ENCODE measurements around the gene B4GALT4. TPM values are rescaled to one million over a fixed set of nuclear protein-coding genes. Genes with fewer than 3 reads are reported as not detected.

The B4GALT4 gene
- polyA plus RNA-seq, 1 of the 3 experiments (the other 2 are of a cell fraction), result 15.7 TPM

DNA sequence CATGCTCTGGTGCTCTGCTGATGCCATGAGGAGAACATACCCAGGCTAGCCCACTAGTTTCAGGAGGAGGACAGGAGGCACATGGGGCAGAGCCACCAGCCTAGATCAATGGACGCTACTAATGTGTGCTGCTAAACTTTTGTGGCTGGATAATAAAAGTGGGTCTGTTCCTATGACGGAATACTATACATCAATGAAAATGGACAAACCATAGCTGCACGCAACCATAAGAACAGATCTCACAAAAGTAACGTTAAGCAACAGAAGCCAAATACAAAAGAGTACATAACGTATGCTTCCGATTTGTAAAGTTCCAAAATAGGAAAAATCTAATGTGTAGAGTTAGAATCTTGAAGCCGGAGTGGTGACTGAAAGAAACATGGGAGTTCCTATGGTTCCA is 11.5 kb downstream of the B4GALT4 start:
- Histone ChIP-seq H3K4me1 (ENCODE audit: control insufficient read depth in 1 of 2, insufficient read depth in 2 of 2, low read depth in 1 of 2, low read length in 1 of 2) (peaks cover 0 to 2% of the 10 kb centered on the region in 2 experiments; a peak in 1 of 4 replicates), H3K9me3 (no peaks in the 10 kb centered on the region), H3K27ac (ENCODE audit: low read depth in 2 of 2, low read length in 1 of 2) (no peak overlapping the region), H3K4me3 (ENCODE audit: low read depth in 2 of 2, low read length in 1 of 2) (no peak overlapping the region), H3K79me2 (ENCODE audit: insufficient read depth) (peaks cover 7% of the 10 kb centered on the region; the same call in 1 of the 2 replicates), H3K36me3 (replicated peaks in 1 of 2; ENCODE audit: control insufficient read depth in 1 of 2, insufficient read depth in 2 of 2, low read length in 1 of 2) (peaks cover 46 to 81% of the 10 kb centered on the region in 2 experiments), H3F3A (replicated peaks; ENCODE audit: insufficient read depth) (no peaks in the 10 kb centered on the region), H3K9me2 (no peaks in the 10 kb centered on the region), H3K4me2 (no peak overlapping the region), H3K9ac (no peak overlapping the region), H3K27me3 (ENCODE audit: insufficient read depth) (no peaks in the 10 kb centered on the region), H2AFZ (ENCODE audit: low read depth) (no peak overlapping the region), H4K20me1 (ENCODE audit: insufficient read depth) (no peaks in the 10 kb centered on the region)
- TF ChIP-seq JUND (IDR thresholded peaks at IDR 0.05) (no peak), MXI1 (IDR thresholded peaks at IDR 0.05; ENCODE audit: low read depth, low read length) (no peak), TEAD4 (IDR thresholded peaks at IDR 0.05; ENCODE audit: borderline replicate concordance, insufficient read depth) (no peak), CHD2 (IDR thresholded peaks at IDR 0.05; ENCODE audit: low read length, partially characterized antibody) (no peak), TCF12 (IDR thresholded peaks at IDR 0.05) (no peak), EP300 (IDR thresholded peaks at IDR 0.05; ENCODE audit: borderline replicate concordance in 1 of 2, low read depth in 1 of 2, low read length in 1 of 2) (no peak), MEF2A (IDR thresholded peaks at IDR 0.05; ENCODE audit: borderline replicate concordance, low read depth) (no peak)
- TF ChIP-seq, protein P1, sequence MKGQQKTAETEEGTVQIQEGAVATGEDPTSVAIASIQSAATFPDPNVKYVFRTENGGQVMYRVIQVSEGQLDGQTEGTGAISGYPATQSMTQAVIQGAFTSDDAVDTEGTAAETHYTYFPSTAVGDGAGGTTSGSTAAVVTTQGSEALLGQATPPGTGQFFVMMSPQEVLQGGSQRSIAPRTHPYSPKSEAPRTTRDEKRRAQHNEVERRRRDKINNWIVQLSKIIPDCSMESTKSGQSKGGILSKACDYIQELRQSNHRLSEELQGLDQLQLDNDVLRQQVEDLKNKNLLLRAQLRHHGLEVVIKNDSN (IDR thresholded peaks at IDR 0.05; ENCODE audit: borderline replicate concordance, low read depth), result no peak
- TF ChIP-seq, protein P2, sequence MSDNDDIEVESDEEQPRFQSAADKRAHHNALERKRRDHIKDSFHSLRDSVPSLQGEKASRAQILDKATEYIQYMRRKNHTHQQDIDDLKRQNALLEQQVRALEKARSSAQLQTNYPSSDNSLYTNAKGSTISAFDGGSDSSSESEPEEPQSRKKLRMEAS (IDR thresholded peaks at IDR 0.05; ENCODE audit: low read depth), result no peak
- no peak for DNase-seq
- WGBS (ENCODE audit: low lambda C conversion rate), result 91% methylated on average over 7 of the region's 7 CpGs
- ChIA-PET POLR2A (no interaction called here), CTCF (interaction anchor here (4.3 kb wide), 1 partner anchor 12 kb away, joined by 17 read pairs; the partner anchor contains the start of gene B4GALT4)

DNA sequence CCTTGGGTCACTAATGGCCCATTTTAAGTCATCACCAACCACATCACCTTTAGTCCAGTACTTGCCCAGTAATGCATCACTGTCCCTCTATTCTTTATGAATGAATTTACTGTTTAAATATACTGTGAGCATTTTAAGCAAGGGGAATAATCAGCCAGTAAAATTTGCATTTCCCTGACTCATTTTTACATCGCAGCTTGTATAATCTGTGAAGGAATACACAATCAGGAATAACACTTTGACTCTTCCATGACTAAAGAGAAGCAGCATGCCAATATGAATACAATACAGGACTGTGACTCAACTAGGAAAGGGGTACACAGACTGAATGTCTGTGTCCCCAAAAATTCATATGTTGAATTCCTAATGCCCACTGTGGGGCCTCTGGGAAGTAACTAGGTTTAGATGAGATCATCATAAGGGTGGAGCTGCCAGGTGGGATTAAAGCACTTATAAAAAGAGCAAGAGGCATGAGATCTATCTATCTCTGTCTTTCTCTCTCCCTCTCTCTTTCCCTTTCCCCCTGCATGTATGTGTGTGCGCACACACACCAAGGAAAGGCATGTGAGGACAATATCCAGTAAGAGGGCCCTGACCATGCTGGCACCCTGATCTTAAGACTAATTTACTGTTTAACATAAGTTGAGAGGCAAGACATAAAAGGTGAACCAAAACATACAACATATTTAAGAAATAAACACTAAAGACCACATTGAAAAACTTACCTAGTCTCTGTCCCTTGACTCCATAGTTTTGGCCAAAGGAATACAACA is 12.1 kb downstream of the B4GALT4 start:
- Histone ChIP-seq H2AFZ (ENCODE audit: low read depth) (no peak overlapping the region), H3K9me3 (no peaks in the 10 kb centered on the region), H3K27ac (ENCODE audit: low read depth in 2 of 2, low read length in 1 of 2) (no peak overlapping the region), H3K9me2 (no peaks in the 10 kb centered on the region), H3K79me2 (ENCODE audit: insufficient read depth) (peaks cover 7% of the 10 kb centered on the region; the same call in 1 of the 2 replicates), H3K36me3 (replicated peaks in 1 of 2; ENCODE audit: control insufficient read depth in 1 of 2, insufficient read depth in 2 of 2, low read length in 1 of 2) (peaks cover 43 to 84% of the 10 kb centered on the region in 2 experiments), H3K4me3 (ENCODE audit: low read depth in 2 of 2, low read length in 1 of 2) (no peak overlapping the region), H4K20me1 (ENCODE audit: insufficient read depth) (no peaks in the 10 kb centered on the region), H3K4me1 (ENCODE audit: control insufficient read depth in 1 of 2, insufficient read depth in 2 of 2, low read depth in 1 of 2, low read length in 1 of 2) (peaks cover 0 to 2% of the 10 kb centered on the region in 2 experiments; a peak in 1 of 4 replicates), H3K27me3 (ENCODE audit: insufficient read depth) (no peaks in the 10 kb centered on the region), H3K4me2 (no peak overlapping the region), H3K9ac (no peak overlapping the region), H3F3A (replicated peaks; ENCODE audit: insufficient read depth) (no peaks in the 10 kb centered on the region)
- 97% methylated on average over 2 of the region's 2 CpGs for WGBS (ENCODE audit: low lambda C conversion rate)
- ChIA-PET CTCF (no interaction called here), POLR2A (no interaction called here)
- DNase-seq, result no peak
- no peak for TF ChIP-seq EP300 (IDR thresholded peaks at IDR 0.05; ENCODE audit: borderline replicate concordance in 1 of 2, low read depth in 1 of 2, low read length in 1 of 2)
- no peak for TF ChIP-seq FOXM1 (IDR thresholded peaks at IDR 0.05; ENCODE audit: low read depth)
- no peak for TF ChIP-seq MXI1 (IDR thresholded peaks at IDR 0.05; ENCODE audit: low read depth, low read length)
- TF ChIP-seq RFX5 (IDR thresholded peaks at IDR 0.05; ENCODE audit: low read length), result no peak
- TF ChIP-seq, protein P3, sequence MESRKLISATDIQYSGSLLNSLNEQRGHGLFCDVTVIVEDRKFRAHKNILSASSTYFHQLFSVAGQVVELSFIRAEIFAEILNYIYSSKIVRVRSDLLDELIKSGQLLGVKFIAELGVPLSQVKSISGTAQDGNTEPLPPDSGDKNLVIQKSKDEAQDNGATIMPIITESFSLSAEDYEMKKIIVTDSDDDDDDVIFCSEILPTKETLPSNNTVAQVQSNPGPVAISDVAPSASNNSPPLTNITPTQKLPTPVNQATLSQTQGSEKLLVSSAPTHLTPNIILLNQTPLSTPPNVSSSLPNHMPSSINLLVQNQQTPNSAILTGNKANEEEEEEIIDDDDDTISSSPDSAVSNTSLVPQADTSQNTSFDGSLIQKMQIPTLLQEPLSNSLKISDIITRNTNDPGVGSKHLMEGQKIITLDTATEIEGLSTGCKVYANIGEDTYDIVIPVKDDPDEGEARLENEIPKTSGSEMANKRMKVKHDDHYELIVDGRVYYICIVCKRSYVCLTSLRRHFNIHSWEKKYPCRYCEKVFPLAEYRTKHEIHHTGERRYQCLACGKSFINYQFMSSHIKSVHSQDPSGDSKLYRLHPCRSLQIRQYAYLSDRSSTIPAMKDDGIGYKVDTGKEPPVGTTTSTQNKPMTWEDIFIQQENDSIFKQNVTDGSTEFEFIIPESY (IDR thresholded peaks at IDR 0.05; ENCODE audit: borderline replicate concordance, low read depth), result no peak
- TF ChIP-seq, protein P4, sequence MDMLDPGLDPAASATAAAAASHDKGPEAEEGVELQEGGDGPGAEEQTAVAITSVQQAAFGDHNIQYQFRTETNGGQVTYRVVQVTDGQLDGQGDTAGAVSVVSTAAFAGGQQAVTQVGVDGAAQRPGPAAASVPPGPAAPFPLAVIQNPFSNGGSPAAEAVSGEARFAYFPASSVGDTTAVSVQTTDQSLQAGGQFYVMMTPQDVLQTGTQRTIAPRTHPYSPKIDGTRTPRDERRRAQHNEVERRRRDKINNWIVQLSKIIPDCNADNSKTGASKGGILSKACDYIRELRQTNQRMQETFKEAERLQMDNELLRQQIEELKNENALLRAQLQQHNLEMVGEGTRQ (IDR thresholded peaks at IDR 0.05; ENCODE audit: borderline replicate concordance, low read depth, low read length), result no peak
- no peak for TF ChIP-seq MEF2A (IDR thresholded peaks at IDR 0.05; ENCODE audit: borderline replicate concordance, low read depth)
- TF ChIP-seq RXRA (IDR thresholded peaks at IDR 0.05; ENCODE audit: borderline replicate concordance, low read depth), result no peak
- no peak for TF ChIP-seq JUND (IDR thresholded peaks at IDR 0.05)
- TF ChIP-seq POLR2AphosphoS5 (IDR thresholded peaks at IDR 0.05; ENCODE audit: low read depth, low read length), result no peak
- no peak for TF ChIP-seq TAF1 (IDR thresholded peaks at IDR 0.05; ENCODE audit: borderline replicate concordance, low read depth, low read length)
- TF ChIP-seq, protein P5, sequence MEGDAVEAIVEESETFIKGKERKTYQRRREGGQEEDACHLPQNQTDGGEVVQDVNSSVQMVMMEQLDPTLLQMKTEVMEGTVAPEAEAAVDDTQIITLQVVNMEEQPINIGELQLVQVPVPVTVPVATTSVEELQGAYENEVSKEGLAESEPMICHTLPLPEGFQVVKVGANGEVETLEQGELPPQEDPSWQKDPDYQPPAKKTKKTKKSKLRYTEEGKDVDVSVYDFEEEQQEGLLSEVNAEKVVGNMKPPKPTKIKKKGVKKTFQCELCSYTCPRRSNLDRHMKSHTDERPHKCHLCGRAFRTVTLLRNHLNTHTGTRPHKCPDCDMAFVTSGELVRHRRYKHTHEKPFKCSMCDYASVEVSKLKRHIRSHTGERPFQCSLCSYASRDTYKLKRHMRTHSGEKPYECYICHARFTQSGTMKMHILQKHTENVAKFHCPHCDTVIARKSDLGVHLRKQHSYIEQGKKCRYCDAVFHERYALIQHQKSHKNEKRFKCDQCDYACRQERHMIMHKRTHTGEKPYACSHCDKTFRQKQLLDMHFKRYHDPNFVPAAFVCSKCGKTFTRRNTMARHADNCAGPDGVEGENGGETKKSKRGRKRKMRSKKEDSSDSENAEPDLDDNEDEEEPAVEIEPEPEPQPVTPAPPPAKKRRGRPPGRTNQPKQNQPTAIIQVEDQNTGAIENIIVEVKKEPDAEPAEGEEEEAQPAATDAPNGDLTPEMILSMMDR (IDR thresholded peaks at IDR 0.05), result no peak
